WTC11 (cell line): ENCODE results near the gene NME8. TPM values are rescaled to one million over a fixed set of nuclear protein-coding genes. Genes with fewer than 3 reads are reported as not detected.

Source experiments
- ATAC-seq: fragments of 200-7000 bp; cut with Tn5 transposase; 2 replicates; pipeline ENCODE4 v1.10.0; 2021; ENCODE audit warnings: mild to moderate bottlenecking, moderate library complexity
- CTCF ChIA-PET: fragments of 300-600 bp; sonication (Branson Sonifier 250); formaldehyde crosslinking; loops from one replicate; lab custom pipeline; 2021; ENCODE audit warnings: antibody characterized with exemption; lab: Charles Lee
- POLR2A ChIA-PET: fragments of 350-600 bp; sonication (Branson Sonifier 250); formaldehyde crosslinking; loops from one replicate; lab custom pipeline; 2021; ENCODE audit warnings: antibody characterized with exemption; lab: Charles Lee
- DNase-seq: peaks from one replicate; pipeline ENCODE4 v3.0.0; 2021; ENCODE audit warnings: low spot score
- H3K27ac Mint-ChIP-seq: 2 replicates; pipeline ENCODE4 v1.8.0; 2021; ENCODE audit warnings: mixed read lengths
- H3K27me3 Mint-ChIP-seq: 2 replicates; pipeline ENCODE4 v1.8.0; 2021; ENCODE audit warnings: low read depth, mild to moderate bottlenecking, moderate library complexity, mixed read lengths
- H3K36me3 Mint-ChIP-seq: 2 replicates; pipeline ENCODE4 v1.8.0; 2021; ENCODE audit warnings: mixed read lengths
- H3K4me1 Mint-ChIP-seq: 2 replicates; pipeline ENCODE4 v1.8.0; 2022; ENCODE audit warnings: mixed read lengths
- H3K4me3 Mint-ChIP-seq: 2 replicates; pipeline ENCODE4 v1.8.0; 2021; ENCODE audit warnings: mild to moderate bottlenecking, moderate library complexity, mixed read lengths
- H3K9me3 Mint-ChIP-seq: 2 replicates; pipeline ENCODE4 v1.8.0; 2021; ENCODE audit warnings: mixed read lengths
- CREM ChIP-seq: sonication (generic); formaldehyde crosslinking; IDR thresholded peaks from 2 replicates; pipeline ENCODE4 v1.8.1; 2022; ENCODE audit warnings: mild to moderate bottlenecking, missing genetic modification reagents, moderate library complexity
- GABPB1 ChIP-seq: sonication (generic); formaldehyde crosslinking; IDR thresholded peaks from 2 replicates; pipeline ENCODE4 v1.8.1; 2023; ENCODE audit warnings: mild to moderate bottlenecking, missing genetic modification reagents
- HMGA2 ChIP-seq: fragments of 250-450 bp; sonication (Bioruptor Pico); IDR thresholded peaks from 2 replicates; pipeline ENCODE4 v1.4.0; 2021; ENCODE audit warnings: mild to moderate bottlenecking, moderate library complexity
- IRF2 ChIP-seq: sonication (generic); formaldehyde crosslinking; IDR thresholded peaks from 2 replicates; pipeline ENCODE4 v1.8.0; 2022; ENCODE audit warnings: low read depth, missing genetic modification reagents, borderline replicate concordance
- NR1H2 ChIP-seq: sonication (generic); formaldehyde crosslinking; IDR thresholded peaks from 2 replicates; pipeline ENCODE4 v1.9.0; 2021; ENCODE audit warnings: mild to moderate bottlenecking, moderate library complexity, missing genetic modification reagents
- NR3C1 ChIP-seq: sonication (generic); formaldehyde crosslinking; conservative IDR thresholded peaks from 2 replicates; pipeline ENCODE4 v1.8.1; 2023; ENCODE audit warnings: low read depth, mild to moderate bottlenecking, missing genetic modification reagents
- PRRX2 ChIP-seq: fragments of 250-450 bp; sonication (Bioruptor Pico); IDR thresholded peaks from 2 replicates; pipeline ENCODE4 v1.8.0; 2021; ENCODE audit warnings: mild to moderate bottlenecking
- SMAD3 ChIP-seq: sonication (generic); formaldehyde crosslinking; IDR thresholded peaks from 2 replicates; pipeline ENCODE4 v1.8.0; 2022; ENCODE audit warnings: missing genetic modification reagents, mild to moderate bottlenecking, borderline replicate concordance
- TP53 ChIP-seq: sonication (generic); formaldehyde crosslinking; IDR thresholded peaks from 2 replicates; pipeline ENCODE4 v1.8.1; 2023; ENCODE audit warnings: mild to moderate bottlenecking, missing genetic modification reagents
- ZNF317 ChIP-seq: sonication (generic); formaldehyde crosslinking; IDR thresholded peaks from 2 replicates; pipeline ENCODE4 v1.8.1; 2023; ENCODE audit warnings: low read depth, mild to moderate bottlenecking, moderate library complexity, missing genetic modification reagents, borderline replicate concordance
- ZNF423 ChIP-seq: fragments of 250-450 bp; sonication (Bioruptor Pico); IDR thresholded peaks from 2 replicates; pipeline ENCODE4 v2.1.2; 2022; ENCODE audit warnings: mild to moderate bottlenecking, moderate library complexity
- total RNA-seq: library from RNA; stranded (reverse); gene quantifications from 3 replicates; pipeline ENCODE4 v1.2.3, GENCODE V29; 2021
- TF ChIP-seq, protein P1 (sequence below): fragments of 250-450 bp; sonication (Bioruptor Pico); IDR thresholded peaks from 2 replicates; pipeline ENCODE4 v2.1.2; 2022; ENCODE audit warnings: mild to moderate bottlenecking, moderate library complexity
- TF ChIP-seq, protein P2 (sequence below): sonication (generic); formaldehyde crosslinking; IDR thresholded peaks from 2 replicates; pipeline ENCODE4 v1.8.1; 2022; ENCODE audit warnings: low read depth, mild to moderate bottlenecking, moderate library complexity, missing genetic modification reagents, borderline replicate concordance
- TF ChIP-seq, protein P3 (sequence below): sonication (generic); formaldehyde crosslinking; IDR thresholded peaks from 2 replicates; pipeline ENCODE4 v1.8.1; 2022; ENCODE audit warnings: low read depth, missing genetic modification reagents, borderline replicate concordance
- TF ChIP-seq, protein P4 (sequence below): sonication (generic); formaldehyde crosslinking; IDR thresholded peaks from 2 replicates; pipeline ENCODE4 v1.8.1; 2023; ENCODE audit warnings: mild to moderate bottlenecking, missing genetic modification reagents, borderline replicate concordance
- TF ChIP-seq, protein P5 (sequence below): sonication (generic); formaldehyde crosslinking; IDR thresholded peaks from 2 replicates; pipeline ENCODE4 v1.8.0; 2022; ENCODE audit warnings: mild to moderate bottlenecking, missing genetic modification reagents

The NME8 gene
- total RNA-seq, 1 experiment from 2014 or later = 1.0 TPM

DNA sequence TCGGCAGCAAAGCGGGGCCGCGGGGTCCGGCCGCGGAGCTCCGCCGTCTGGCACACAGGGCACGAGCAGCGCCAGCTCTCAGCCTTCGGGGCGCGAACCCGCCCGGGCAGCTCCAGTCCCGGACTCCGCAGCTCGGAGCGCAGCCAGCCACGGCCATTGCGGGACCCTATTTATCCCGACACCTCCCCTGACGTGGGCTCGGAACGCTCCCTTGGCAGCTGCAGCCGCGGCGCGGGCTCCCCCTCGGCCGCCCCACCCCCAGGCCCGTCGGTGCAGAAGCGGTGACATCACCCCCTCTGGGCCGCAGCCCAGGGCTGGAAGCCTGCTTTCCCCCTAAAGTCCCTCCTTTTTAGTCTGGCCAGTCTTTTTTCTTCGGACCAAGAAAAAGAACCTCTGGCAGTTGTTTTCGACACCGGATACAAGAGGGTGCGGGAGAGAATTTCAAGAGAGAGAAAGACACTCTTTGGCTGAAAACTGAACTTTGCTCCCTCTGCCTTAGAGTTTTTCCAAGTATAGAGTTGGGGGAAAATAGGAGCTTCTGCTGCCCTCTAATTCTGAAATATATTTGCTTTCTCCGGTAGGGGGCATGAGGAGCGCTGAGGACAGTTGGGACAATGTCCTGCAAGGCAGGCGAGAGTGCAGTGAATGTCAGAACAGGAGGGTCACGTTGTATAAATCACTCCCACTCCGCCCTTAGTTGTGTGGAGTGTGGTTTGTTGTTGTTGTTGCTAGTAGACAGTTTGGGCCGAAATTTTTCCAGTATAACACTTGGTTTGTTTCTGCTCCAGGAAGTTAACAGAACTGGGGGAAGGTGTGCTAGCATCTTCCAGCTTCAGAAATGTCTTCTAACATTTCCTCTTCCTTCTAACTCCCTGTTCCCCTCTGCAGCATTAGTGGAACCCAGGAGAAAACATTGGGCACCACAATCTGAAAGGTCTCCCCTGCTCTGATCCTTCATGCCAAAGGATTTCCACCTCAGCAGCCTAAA, 68.6 kb downstream of the NME8 start, which contains the start of gene SFRP4:
TSS of gene SFRP4 (minus strand) at position 145 of the 988 bp plus-strand sequence. CDS start 280 bp downstream, outside the sequence.
- ATAC-seq (peak; percentile 42), DNase-seq (peak; percentile 64)
- ChIA-PET POLR2A (no interaction called here), CTCF (interaction anchor here (0.6 to 3.8 kb wide), 46 partner anchors 9 to 490 kb away, joined by 3 to 32 read pairs (median 6); partner anchors contain the start of gene STARD3NL)
- peak within 1 kb of the TSS; percentile 78 for H3K4me3 Mint-ChIP-seq
- TF ChIP-seq CREM (CRISPR knock-in tag) = no peak
- TF ChIP-seq SMAD3 (CRISPR knock-in tag) = no peak
- peak; percentile 61 for TF ChIP-seq GABPB1 (CRISPR knock-in tag)
- H3K9me3 Mint-ChIP-seq = no peaks in the 10 kb centered on the region
- H3K36me3 Mint-ChIP-seq = no peaks in the 10 kb centered on the region
- H3K4me1 Mint-ChIP-seq = peaks cover 16% of the 10 kb centered on the region
- peaks cover 84% of the 10 kb centered on the region for H3K27me3 Mint-ChIP-seq
- no peak within 1 kb of the TSS for H3K27ac Mint-ChIP-seq

DNA sequence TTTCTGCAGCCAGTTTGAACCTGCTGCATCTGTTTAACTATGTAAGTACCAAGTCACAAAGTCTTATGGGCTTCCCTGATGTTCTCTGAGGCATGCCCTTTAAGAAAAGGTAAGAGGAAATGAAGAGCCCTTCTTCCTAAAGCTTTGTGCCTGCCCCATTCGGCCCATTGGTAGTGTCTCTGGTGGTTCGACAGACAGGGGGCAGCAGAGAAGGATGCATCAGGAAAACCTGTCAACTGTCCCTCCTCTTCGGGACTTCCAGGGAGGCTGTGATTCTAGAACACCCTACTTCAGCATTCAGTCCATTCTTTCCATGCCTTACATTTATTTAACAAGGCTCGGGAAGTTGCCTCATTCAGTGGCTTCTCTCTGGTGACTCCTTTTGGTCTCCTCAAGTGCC, 70.1 kb downstream of the NME8 start:
- TF ChIP-seq TP53 (CRISPR knock-in tag) (no peak), ZNF423 (CRISPR knock-in tag) (no peak), PRRX2 (CRISPR knock-in tag) (no peak), IRF2 (no peak), GABPB1 (CRISPR knock-in tag) (no peak), NR3C1 (CRISPR knock-in tag) (no peak), ZNF317 (CRISPR knock-in tag) (no peak), HMGA2 (no peak), NR1H2 (CRISPR knock-in tag) (no peak)
- TF ChIP-seq, protein P1, sequence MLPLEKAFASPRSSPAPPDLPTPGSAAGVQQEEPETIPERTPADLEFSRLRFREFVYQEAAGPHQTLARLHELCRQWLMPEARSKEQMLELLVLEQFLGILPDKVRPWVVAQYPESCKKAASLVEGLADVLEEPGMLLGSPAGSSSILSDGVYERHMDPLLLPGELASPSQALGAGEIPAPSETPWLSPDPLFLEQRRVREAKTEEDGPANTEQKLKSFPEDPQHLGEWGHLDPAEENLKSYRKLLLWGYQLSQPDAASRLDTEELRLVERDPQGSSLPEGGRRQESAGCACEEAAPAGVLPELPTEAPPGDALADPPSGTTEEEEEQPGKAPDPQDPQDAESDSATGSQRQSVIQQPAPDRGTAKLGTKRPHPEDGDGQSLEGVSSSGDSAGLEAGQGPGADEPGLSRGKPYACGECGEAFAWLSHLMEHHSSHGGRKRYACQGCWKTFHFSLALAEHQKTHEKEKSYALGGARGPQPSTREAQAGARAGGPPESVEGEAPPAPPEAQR (CRISPR knock-in tag) = no peak
- TF ChIP-seq, protein P2, sequence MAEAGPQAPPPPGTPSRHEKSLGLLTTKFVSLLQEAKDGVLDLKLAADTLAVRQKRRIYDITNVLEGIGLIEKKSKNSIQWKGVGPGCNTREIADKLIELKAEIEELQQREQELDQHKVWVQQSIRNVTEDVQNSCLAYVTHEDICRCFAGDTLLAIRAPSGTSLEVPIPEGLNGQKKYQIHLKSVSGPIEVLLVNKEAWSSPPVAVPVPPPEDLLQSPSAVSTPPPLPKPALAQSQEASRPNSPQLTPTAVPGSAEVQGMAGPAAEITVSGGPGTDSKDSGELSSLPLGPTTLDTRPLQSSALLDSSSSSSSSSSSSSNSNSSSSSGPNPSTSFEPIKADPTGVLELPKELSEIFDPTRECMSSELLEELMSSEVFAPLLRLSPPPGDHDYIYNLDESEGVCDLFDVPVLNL (CRISPR knock-in tag) = no peak
- TF ChIP-seq, protein P3, sequence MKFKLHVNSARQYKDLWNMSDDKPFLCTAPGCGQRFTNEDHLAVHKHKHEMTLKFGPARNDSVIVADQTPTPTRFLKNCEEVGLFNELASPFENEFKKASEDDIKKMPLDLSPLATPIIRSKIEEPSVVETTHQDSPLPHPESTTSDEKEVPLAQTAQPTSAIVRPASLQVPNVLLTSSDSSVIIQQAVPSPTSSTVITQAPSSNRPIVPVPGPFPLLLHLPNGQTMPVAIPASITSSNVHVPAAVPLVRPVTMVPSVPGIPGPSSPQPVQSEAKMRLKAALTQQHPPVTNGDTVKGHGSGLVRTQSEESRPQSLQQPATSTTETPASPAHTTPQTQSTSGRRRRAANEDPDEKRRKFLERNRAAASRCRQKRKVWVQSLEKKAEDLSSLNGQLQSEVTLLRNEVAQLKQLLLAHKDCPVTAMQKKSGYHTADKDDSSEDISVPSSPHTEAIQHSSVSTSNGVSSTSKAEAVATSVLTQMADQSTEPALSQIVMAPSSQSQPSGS = no peak
- TF ChIP-seq, protein P4, sequence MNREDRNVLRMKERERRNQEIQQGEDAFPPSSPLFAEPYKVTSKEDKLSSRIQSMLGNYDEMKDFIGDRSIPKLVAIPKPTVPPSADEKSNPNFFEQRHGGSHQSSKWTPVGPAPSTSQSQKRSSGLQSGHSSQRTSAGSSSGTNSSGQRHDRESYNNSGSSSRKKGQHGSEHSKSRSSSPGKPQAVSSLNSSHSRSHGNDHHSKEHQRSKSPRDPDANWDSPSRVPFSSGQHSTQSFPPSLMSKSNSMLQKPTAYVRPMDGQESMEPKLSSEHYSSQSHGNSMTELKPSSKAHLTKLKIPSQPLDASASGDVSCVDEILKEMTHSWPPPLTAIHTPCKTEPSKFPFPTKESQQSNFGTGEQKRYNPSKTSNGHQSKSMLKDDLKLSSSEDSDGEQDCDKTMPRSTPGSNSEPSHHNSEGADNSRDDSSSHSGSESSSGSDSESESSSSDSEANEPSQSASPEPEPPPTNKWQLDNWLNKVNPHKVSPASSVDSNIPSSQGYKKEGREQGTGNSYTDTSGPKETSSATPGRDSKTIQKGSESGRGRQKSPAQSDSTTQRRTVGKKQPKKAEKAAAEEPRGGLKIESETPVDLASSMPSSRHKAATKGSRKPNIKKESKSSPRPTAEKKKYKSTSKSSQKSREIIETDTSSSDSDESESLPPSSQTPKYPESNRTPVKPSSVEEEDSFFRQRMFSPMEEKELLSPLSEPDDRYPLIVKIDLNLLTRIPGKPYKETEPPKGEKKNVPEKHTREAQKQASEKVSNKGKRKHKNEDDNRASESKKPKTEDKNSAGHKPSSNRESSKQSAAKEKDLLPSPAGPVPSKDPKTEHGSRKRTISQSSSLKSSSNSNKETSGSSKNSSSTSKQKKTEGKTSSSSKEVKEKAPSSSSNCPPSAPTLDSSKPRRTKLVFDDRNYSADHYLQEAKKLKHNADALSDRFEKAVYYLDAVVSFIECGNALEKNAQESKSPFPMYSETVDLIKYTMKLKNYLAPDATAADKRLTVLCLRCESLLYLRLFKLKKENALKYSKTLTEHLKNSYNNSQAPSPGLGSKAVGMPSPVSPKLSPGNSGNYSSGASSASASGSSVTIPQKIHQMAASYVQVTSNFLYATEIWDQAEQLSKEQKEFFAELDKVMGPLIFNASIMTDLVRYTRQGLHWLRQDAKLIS = no peak
- TF ChIP-seq, protein P5, sequence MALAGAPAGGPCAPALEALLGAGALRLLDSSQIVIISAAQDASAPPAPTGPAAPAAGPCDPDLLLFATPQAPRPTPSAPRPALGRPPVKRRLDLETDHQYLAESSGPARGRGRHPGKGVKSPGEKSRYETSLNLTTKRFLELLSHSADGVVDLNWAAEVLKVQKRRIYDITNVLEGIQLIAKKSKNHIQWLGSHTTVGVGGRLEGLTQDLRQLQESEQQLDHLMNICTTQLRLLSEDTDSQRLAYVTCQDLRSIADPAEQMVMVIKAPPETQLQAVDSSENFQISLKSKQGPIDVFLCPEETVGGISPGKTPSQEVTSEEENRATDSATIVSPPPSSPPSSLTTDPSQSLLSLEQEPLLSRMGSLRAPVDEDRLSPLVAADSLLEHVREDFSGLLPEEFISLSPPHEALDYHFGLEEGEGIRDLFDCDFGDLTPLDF (CRISPR knock-in tag) = no peak
- Mint-ChIP-seq H3K27ac (no peak overlapping the region), H3K9me3 (no peaks in the 10 kb centered on the region), H3K36me3 (no peaks in the 10 kb centered on the region), H3K4me1 (peaks cover 17% of the 10 kb centered on the region), H3K27me3 (peaks cover 77% of the 10 kb centered on the region), H3K4me3 (no peak overlapping the region)
- CTCF ChIA-PET = interaction anchor here (0.7 to 3.8 kb wide), 19 partner anchors 11 to 456 kb away, joined by 3 to 32 read pairs (median 4); no protein-coding TSS in a partner anchor
- POLR2A ChIA-PET = no interaction called here
- ATAC-seq = no peak
- DNase-seq = peak; percentile 43
